HG03342 (cell line): ENCODE measurements around the gene FERMT2.

ENCODE experiments used
- ATAC-seq: cut with Tn5 transposase; IDR thresholded peaks from one replicate; pipeline ENCODE4 v1.9.1; 2021; ENCODE audit warnings: mild to moderate bottlenecking, moderate library complexity; ENCODE audit not compliant: unreplicated experiment

The FERMT2 gene

DNA sequence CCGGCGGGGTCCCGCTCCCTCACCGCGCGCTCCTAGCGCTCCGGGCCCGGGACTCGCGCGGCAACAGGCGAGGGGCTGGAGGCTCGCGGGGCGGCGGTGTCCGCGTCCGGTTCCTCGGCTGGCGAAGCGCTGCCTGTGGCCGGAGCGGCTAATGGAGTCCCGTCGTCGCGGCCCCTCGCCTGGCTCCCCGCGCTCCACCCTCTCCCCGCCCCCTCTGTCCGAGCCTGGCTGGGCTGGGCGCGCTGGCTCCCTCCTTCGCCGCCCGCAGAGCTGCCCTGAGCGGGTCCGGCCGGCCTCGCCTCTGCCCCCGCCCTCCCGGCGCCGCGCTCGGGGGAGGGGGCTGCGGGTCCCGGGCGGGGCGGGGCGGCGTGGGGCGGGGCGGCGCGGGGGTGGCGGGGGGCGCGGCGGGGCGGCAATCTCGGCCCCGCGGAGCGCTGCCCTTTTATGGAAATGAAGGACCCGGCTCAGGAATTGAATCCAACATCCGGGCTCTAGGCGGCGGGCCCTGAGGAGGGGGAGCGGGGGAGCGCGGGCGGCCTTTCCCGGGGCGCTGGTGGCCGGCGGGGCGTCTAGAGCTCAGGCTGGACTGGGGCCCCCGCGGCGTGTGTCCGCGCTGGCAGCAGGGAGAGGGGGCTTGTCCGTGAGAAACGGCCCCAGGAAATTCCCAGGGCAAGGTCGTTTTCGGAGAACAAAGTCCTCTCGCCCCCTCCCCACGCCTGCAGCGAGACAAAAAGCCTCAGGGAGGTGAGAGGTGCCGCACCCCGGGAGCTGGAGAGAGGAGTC, at the start of gene FERMT2:
FERMT2 (minus strand) TSS at position 153 of the 783 bp plus-strand sequence. CDS start 482 bp downstream, outside the sequence.
- no peak for ATAC-seq

- no peak for ATAC-seq
Measured at GRCh38 chr14:52998376-52999015, 47.6 kb upstream of the FERMT2 start.

GRCh38 chr14:52996493-52996892, 45.6 kb upstream of the FERMT2 start:
- no peak for ATAC-seq

- ATAC-seq = no peak
Measured at GRCh38 chr14:52995998-52996397, 45.1 kb upstream of the FERMT2 start.

DNA sequence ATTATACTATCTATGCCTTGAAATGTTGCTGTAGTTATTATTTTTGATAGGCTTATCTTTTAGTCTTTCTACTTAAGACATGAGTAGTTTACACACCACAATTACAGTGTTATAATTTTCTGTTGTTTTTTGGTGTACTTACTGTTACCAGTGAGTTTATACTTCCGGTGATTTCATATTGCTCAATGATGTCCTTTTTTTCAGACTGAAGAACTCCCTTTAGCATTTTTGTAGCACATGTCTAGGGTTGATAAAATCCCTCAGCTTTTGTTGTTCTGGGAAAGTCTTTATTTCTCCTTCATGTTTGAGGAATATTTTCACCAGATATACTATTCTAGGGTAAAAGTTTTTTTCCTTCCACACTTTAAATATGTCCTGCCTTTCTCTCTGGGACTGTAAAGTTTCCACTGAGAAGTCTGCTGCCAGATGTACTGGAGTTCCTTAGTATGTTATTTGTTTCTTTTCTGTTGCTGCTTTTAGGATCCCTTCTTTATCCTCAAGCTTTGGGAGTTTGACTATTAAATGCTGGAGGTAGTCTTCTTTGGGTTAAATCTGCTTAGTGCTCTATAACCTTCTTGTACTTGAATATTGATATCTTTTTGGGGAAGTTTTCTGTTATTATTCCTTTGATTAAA, 41.5 kb upstream of the FERMT2 start:
- no peak for ATAC-seq

DNA sequence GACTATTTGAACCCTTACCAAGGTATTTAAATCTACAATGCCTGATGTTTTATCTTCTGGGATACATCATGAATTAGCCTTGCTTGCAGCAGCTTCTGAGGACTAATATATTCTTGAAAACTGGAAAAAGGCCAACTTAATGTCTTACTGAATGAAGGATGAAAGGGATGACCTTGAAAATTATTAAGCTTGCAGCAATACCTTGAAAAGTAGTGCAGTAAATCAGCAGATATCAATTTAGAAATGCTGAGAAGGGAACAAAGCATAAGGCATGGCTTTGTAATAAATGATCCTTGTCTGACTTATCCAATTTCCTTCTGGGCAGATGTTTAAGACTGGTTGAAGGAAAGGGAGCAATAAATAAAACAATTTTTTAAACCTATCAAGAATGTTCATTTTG, 37.3 kb upstream of the FERMT2 start:
- no peak for ATAC-seq

GRCh38 chr14:52987514-52987913, 36.7 kb upstream of the FERMT2 start:
- no peak for ATAC-seq

GRCh38 chr14:52987042-52987441, 36.2 kb upstream of the FERMT2 start:
- ATAC-seq = no peak

DNA sequence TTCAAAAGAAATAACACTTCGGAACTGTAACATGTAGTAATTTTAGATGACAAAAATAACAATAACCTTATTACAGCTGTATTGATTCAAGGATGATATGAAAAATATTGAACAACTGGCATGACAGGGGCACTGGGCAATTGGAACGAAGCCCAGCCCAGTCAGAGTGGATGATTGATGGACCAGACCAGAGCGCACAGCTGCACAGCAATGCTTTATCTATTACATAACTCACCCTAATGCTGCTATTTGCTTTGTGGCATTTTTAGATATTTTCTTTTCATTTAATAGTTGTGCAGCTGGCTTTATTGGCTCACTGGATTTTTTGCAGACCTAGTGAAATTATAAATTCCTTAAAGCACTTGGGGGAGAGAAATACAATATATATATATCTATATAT, 26.9 kb upstream of the FERMT2 start:
- no peak for ATAC-seq

DNA sequence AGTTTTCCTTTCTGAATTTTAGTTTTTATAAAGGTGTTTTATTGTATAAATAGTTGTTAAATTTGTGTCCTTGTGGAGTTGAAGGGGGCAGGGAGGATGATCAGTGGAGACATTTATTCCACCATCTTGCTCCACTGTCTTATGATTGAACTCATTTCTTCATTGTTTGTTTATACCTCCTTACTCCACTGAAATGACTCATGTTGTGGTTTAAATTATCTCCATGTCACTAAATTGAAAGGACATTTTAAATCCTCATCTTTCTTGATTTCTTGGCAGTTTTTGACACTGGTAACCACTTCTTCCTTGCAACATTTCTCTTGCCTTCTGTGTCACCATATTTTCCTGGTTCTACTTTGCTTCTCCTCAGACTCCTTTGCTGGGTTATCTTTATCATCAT, 23.6 kb upstream of the FERMT2 start:
- no peak for ATAC-seq

GRCh38 chr14:52961060-52961639, 10.3 kb upstream of the FERMT2 start:
- ATAC-seq = no peak

DNA sequence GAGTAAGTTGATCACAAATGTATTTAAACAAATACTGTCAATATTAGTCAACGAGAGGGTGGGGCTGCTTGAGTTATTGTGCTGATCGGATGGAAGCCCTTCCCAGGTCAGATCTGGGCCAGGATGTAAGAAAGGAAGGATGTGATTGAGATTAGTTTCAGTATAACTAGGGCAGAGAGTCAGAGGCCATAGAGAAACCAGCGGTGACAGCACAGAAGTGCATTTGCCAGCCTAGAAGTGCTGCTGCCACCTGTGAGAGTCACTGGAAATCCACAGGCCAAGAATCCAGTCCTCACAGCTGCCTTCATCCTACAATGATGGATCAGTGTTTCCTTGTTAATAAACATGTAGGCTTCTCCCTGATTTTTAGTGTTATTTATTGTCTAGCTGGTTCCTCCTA, 9.8 kb upstream of the FERMT2 start:
- ATAC-seq = no peak

DNA sequence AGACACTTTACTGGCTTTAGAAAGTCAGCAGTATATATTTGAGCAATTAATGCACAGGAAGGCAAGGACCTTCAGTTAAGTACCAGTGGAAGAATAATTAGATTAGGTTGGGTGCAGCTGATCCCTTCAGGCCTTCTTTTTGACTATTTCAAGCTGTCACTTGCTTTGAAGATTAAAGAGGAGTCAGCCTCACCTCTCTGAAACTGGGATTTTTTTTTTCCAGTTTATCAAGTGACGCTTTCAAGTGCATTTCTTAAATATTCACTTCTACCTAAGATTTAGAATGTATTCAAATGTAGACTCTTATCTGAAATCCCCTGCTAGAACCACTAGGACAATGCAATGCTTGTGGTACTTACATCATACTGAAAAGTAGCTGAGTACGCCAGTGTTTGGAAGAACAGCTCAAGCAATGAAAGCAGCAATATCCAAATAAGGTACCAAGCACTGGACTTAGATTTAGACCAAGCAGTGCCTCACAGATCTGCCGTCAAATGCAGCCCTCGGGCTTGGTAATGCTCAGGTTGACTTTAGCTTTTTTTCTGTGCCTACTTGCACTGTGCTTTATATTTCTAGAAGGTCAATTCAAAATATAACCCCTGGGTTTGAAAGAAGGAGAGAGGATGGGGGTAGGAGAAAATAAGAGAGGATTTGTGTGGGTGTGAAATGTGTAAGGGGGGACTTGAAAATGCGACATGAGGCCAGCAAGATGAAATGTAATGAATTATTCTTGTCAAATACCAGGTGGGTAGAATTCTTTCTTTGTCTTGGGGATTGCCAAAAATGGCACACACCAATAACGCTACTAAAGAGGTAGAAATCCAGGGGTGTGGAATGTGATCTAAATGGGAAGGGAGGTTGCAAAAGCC, 3.7 kb upstream of the FERMT2 start:
- no peak for ATAC-seq

DNA sequence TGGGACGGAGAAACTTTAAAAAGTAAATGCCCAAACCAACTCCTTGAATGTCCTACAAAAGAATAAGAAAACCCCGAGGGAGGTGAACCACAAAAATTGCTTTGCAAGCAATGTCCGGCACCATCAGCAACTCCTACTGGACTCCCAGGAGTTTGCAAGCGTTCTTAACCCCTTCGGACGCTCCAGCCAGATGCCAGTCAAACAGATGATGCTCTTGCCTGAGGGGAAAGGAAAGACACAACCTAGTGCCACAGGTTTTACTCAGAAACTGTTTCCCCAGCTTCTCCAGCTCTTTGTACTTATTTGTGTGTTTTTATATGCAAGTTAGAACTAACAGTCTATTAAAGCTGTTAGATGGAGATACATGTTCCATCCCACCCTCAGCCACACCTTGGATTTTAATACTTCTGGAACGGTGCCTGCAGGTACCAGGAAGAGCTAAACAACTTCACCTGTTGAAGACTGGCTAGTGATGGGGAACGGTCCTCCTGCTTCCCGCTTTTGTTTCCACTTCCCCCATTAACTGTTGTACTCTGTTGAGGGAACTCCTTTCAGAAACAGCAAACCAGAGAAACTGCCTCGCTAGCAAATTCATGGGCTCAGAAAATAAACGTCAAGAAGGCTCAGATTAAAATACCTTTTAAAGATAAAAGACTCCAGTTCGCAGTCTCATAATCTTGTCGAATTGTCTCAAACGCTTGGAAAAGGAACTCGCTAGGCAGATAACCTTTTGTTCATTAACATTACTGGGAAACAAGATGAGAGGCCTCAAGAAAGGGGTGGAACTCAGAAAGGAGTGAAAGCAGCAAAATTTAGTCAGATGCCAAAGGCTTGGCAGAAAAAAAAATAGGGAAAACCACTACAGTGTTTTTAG, 1.1 kb upstream of the FERMT2 start:
- ATAC-seq = no peak

DNA sequence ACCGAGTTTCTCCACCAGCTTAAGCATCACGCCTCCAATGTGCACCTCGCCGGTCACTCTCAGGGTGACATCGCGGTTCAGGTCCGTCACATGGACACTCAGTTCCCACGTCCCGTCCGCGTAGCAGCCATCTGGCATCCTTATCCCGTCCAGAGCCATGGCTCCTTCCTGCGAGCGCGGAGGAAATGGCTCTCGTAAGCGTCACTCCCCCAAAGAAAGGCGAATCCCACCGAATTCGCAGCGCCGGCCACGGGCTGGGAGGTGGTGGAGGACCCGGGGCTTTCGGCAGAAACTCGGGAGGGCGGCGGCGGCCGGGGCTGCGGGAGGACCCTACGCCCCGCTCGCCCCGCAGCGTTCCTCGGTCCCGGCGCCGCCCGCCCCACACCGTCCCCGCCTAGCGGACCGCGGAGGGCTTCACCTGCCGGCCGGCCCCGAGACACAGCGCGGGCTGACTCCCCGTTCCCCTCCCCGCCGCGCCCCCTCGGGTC, 396 bp downstream of the FERMT2 start:
- ATAC-seq = no peak

- ATAC-seq = no peak
Measured at GRCh38 chr14:52949711-52950409, 990 bp downstream of the FERMT2 start.

DNA sequence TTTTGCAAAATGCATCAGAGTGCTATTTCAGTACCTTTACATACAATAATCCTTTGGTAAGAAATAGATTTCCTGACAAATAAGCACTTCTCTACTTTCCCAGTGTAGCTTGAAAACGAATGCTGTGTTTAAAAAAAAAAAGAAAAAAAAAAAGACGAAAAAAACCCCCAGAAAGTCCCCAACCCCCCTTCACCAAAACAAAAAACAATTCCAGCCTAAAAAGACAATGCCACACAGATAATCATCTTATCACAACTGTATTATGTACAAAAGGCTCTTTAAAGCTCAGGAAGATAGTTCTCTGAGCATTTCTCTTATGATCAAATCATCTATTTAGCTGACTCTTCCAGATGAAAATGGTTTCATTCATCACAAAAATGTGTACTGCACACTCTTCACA, 1.6 kb downstream of the FERMT2 start:
- no peak for ATAC-seq

DNA sequence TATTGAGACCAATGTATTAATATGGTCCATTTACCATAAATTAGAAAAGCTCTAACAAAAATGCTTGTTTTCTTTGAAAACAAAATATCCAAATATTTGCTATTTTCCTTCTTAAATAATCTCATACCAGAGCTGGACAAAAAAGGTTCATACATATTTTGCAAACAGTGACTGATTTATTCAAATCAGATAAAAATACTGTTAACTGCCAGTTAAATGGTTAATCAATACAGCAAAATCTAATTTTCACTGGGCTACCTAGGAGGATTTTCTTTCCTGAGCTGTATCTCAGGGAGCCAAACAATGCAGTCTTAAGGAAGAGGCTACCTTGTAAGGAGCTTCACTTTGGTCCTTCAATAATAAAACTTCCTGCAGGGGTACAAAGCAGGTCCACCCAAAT, 2.0 kb downstream of the FERMT2 start:
- no peak for ATAC-seq

GRCh38 chr14:52948039-52948438, 2.8 kb downstream of the FERMT2 start:
- ATAC-seq = no peak
